ENCODE results near the gene KCNS1.

The KCNS1 gene

DNA sequence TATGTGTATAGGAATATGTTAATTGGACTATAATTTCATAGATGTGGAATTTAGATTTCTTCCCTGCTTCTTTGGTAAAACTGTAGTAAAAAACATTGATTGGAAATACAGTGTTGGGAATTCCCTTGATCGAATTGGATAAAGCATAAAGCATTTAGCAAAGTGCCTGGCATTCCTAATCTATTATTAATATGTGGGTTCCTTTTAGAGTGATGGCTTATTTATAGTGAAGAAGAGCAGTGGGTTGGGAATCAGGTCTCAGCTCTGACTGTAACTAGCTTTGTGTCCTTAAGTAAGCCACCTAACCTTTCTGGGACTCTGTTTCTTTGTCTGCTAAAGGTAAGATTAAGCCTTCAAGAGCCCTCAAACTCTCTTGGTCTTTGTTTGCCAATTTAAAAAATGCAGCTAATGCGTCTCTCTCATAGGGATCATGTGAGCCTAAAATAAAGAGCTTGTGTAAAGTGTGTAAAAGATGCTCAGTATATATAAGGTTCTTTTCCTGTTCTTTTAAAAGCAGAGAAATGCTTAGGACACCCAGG lies 53.3 kb downstream of the KCNS1 start:
- WGBS = 96% methylated on average over 2 of the region's 2 CpGs
- Histone ChIP-seq H3K9me3 (ENCODE audit: insufficient read depth, low read depth, low read length) (no peaks in the 10 kb centered on the region), H3K27ac (ENCODE audit: low read depth, low read length) (no peak overlapping the region), H3K36me3 (ENCODE audit: insufficient read depth, low read length) (no peaks in the 10 kb centered on the region), H3K4me1 (ENCODE audit: insufficient read depth, low read length) (peaks cover 21% of the 10 kb centered on the region), H3K9ac (ENCODE audit: low read depth, low read length) (no peak overlapping the region), H3K4me3 (ENCODE audit: low read length) (no peak overlapping the region), H3K27me3 (ENCODE audit: insufficient read depth, low read length) (no peaks in the 10 kb centered on the region)

DNA sequence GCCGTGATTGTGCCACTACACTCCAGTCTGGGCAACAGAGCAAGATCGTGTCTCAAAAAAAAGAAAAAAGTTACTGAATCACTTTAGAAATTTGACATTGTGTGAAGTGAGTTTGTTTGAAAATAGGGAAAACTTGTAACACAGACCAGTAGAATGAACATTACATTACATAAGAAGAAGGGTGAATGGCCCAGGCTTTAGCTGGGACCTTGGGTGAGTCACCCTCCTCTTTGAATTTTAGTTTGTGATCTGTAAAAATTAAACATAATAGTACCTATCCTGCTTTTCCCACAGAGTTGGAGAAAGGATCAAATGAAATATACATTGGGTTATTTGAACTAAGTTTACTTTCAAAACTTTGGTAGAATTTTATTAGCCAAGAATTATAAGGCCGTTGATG lies 56.3 kb downstream of the KCNS1 start:
- Histone ChIP-seq H3K9ac (ENCODE audit: low read depth, low read length) (no peak overlapping the region), H3K27me3 (ENCODE audit: insufficient read depth, low read length) (no peaks in the 10 kb centered on the region), H3K36me3 (ENCODE audit: insufficient read depth, low read length) (no peaks in the 10 kb centered on the region; the same call in 1 of the 2 replicates), H3K9me3 (ENCODE audit: insufficient read depth, low read depth, low read length) (0 out of 2 replicates have a peak, but pooled peaks cover 3% of the 10 kb centered on the region), H3K27ac (ENCODE audit: low read depth, low read length) (no peak overlapping the region), H3K4me3 (ENCODE audit: low read length) (no peak overlapping the region), H3K4me1 (ENCODE audit: insufficient read depth, low read length) (peaks cover 33% of the 10 kb centered on the region)
- WGBS = 93% methylated on average over 2 of the region's 3 CpGs

- Histone ChIP-seq H3K4me1 (ENCODE audit: insufficient read depth, low read length) (peaks cover 28% of the 10 kb centered on the region), H3K27me3 (ENCODE audit: insufficient read depth, low read length) (no peaks in the 10 kb centered on the region), H3K9ac (ENCODE audit: low read depth, low read length) (no peak overlapping the region), H3K4me3 (ENCODE audit: low read length) (no peak overlapping the region), H3K36me3 (ENCODE audit: insufficient read depth, low read length) (no peaks in the 10 kb centered on the region; the same call in 1 of the 2 replicates), H3K27ac (ENCODE audit: low read depth, low read length) (no peak overlapping the region), H3K9me3 (ENCODE audit: insufficient read depth, low read depth, low read length) (0 out of 2 replicates have a peak, but pooled peaks cover 3% of the 10 kb centered on the region)
- 87% methylated on average over 5 of the region's 5 CpGs for WGBS
These were observed 56.8 kb downstream of the KCNS1 start for GRCh38 chr20:45044084-45044573.

DNA sequence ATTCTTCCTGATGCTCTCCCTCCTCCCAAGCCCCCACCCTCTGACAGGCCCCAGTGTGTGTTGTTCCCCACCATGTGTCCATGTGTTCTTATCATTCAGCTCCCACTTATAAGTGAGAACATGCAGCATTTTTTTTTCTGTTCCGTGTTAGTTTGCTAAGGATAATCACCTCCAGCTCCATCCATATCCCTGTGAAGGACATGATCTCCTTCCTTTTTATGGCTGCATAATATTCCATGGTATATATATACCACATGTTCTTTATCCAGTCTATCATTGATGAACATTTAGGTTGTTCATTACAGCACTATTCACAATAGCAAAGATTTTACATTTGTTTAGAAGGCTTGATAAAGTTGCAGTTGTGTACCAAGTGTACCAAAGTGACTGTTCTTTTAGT lies 57.9 kb downstream of the KCNS1 start:
- Histone ChIP-seq H3K9me3 (ENCODE audit: insufficient read depth, low read depth, low read length) (0 out of 2 replicates have a peak, but pooled peaks cover 3% of the 10 kb centered on the region), H3K27me3 (ENCODE audit: insufficient read depth, low read length) (no peaks in the 10 kb centered on the region), H3K4me3 (ENCODE audit: low read length) (no peak overlapping the region), H3K9ac (ENCODE audit: low read depth, low read length) (no peak overlapping the region), H3K36me3 (ENCODE audit: insufficient read depth, low read length) (no peaks in the 10 kb centered on the region; the same call in 1 of the 2 replicates), H3K4me1 (ENCODE audit: insufficient read depth, low read length) (peaks cover 29% of the 10 kb centered on the region), H3K27ac (ENCODE audit: low read depth, low read length) (no peak overlapping the region)
- WGBS = 100% methylated on average over 1 of the region's 1 CpG
